Cardiac fibroblast (primary cell): Measurements from ENCODE around the gene CSMD2.

Experiments used
- DNase-seq, 2 donors: peaks; one replicate each; pipeline versions ENCODE4 v3.0.0 to v3.0.0-alpha.2; 2010; ENCODE audit warnings: low read depth in 2 of 2
- H3K4me3 ChIP-seq, 2 donors: replicated peaks in 1 of 2; 1 replicate in 1 of 2; 2 replicates in 1 of 2; pipeline ENCODE4 v1.5.1; 2011; ENCODE audit warnings: low read depth in 2 of 2, low read length in 2 of 2, mild to moderate bottlenecking in 2 of 2, moderate library complexity in 1 of 2
- TF ChIP-seq, protein P1 (sequence below): IDR thresholded peaks from one replicate; pipeline ENCODE4 v1.5.1; 2011; ENCODE audit warnings: low read depth, mild to moderate bottlenecking, low read length, inconsistent platforms

The CSMD2 gene

DNA sequence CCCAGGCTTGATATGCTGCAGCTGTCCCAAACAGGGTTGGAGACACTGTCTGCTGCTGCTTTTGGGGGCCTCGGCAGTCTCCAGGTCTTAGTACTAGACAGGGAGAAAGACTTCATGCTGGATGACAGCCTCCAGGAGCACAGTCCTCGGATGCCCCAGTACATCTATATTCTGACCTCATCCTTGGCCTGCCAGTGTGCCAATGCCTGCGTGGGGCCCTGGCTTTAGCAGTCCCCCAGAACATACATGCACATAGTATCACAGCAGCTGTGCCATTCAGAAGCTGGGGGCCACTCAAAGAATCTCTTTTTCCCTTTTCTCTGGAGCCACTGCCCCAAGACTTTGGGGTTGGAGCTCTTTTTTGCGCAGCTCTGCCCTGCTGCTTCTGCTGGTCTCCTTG, 697.0 kb downstream of the CSMD2 start:
- TF ChIP-seq, protein P1, sequence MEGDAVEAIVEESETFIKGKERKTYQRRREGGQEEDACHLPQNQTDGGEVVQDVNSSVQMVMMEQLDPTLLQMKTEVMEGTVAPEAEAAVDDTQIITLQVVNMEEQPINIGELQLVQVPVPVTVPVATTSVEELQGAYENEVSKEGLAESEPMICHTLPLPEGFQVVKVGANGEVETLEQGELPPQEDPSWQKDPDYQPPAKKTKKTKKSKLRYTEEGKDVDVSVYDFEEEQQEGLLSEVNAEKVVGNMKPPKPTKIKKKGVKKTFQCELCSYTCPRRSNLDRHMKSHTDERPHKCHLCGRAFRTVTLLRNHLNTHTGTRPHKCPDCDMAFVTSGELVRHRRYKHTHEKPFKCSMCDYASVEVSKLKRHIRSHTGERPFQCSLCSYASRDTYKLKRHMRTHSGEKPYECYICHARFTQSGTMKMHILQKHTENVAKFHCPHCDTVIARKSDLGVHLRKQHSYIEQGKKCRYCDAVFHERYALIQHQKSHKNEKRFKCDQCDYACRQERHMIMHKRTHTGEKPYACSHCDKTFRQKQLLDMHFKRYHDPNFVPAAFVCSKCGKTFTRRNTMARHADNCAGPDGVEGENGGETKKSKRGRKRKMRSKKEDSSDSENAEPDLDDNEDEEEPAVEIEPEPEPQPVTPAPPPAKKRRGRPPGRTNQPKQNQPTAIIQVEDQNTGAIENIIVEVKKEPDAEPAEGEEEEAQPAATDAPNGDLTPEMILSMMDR = no peak
- H3K4me3 ChIP-seq = no peak overlapping the region
- DNase-seq = no peak

DNA sequence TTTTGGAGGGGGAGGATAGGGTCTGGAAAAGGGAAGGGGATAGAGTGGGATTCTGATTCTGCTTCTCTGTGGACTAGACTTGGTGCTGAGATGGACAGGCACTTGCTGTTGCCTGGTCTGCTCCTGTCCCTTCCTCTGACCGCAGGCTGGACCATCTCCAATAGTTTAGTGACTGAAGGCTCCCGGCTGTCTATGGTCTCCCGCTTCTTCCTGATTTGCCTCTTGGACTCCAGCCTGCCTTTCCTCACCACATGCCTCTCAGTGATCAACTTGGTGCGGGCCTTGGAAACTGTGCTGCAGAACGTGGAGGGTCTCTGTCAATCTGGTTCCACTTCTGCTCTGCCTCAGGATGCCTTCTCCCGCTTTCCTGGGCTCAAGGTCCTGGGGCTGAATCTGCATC, 698.9 kb downstream of the CSMD2 start:
- no peak for DNase-seq
- H3K4me3 ChIP-seq = no peak overlapping the region
- TF ChIP-seq, protein P1 = no peak

DNA sequence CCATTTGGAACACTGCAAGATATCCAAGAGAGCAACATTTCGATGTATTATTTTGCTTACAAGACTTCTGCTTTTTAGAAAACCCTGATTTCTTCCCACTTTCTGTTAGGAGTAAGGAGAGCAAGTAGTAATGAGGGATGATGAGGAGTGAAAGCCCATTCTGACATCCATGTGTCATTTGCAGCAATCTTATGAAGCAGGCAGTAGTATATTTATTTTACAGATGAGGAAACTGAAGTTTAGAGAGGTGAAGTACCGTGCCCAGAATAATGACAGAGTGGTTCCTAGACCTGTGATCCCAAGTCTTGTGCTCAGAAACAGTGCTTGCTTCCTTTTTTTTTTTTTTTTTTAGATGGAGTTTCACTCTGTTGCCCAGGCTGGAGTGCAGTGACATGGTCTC, 699.7 kb downstream of the CSMD2 start:
- TF ChIP-seq, protein P1 = no peak
- no peak for DNase-seq
- no peak overlapping the region for H3K4me3 ChIP-seq

DNA sequence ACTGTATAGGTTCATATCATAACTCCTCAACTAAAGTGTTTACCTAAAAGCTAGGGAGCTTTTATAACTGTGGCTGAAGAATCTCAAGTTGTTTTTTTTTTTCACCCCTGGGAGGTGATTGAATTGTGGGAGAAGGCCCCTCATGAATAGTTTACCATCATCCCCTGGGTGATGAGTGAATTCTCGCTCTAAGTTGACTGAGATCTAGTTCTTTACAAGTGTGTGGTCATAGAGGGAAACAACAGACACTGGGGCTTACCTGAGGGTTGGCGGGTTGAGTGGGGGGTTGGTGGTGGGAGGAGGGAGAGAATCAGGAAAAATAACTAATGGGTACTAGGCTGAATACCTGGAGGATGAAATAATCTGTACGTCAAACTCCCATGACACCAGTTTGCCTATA, 700.5 kb downstream of the CSMD2 start:
- TF ChIP-seq, protein P1 = no peak
- no peak overlapping the region for H3K4me3 ChIP-seq
- DNase-seq = no peak
